IPS DF 4.7 (cell line): ENCODE data around the gene WSB2.

Experiments
- DNase-seq: peaks from one replicate; pipeline ENCODE4 v3.0.0-alpha.2; 2013; ENCODE audit warnings: low spot score; ENCODE audit errors: extremely low read depth

The WSB2 gene

GRCh38 chr12:117994551-117995438 lies 66.2 kb downstream of the WSB2 start:
- no peak for DNase-seq

GRCh38 chr12:117986705-117987469 lies 74.1 kb downstream of the WSB2 start:
- DNase-seq = no peak

- no peak for DNase-seq
These were observed 75.8 kb downstream of the WSB2 start for GRCh38 chr12:117985182-117985581.
